Osteocyte (in vitro differentiated cells): Measurements from ENCODE around the gene IL25. TPM values are rescaled to one million over a fixed set of nuclear protein-coding genes. Genes with fewer than 3 reads are reported as not detected.

Experiments used
- DNase-seq: peaks from one replicate; pipeline ENCODE4 v3.0.0; 2021; ENCODE audit warnings: mixed read lengths; ENCODE audit not compliant: unreplicated experiment; ENCODE audit errors: extremely low spot score
- H3K27ac Mint-ChIP-seq: one replicate; pipeline ENCODE4 v1.8.0; 2021; ENCODE audit warnings: mild to moderate bottlenecking, mixed read lengths; ENCODE audit not compliant: unreplicated experiment
- H3K27me3 Mint-ChIP-seq: one replicate; pipeline ENCODE4 v1.8.0; 2021; ENCODE audit warnings: mixed read lengths; ENCODE audit not compliant: unreplicated experiment
- H3K36me3 Mint-ChIP-seq: one replicate; pipeline ENCODE4 v1.8.0; 2021; ENCODE audit warnings: mixed read lengths; ENCODE audit not compliant: unreplicated experiment
- H3K4me1 Mint-ChIP-seq: one replicate; pipeline ENCODE4 v1.8.0; 2021; ENCODE audit warnings: mixed read lengths; ENCODE audit not compliant: unreplicated experiment
- H3K4me3 Mint-ChIP-seq: one replicate; pipeline ENCODE4 v1.8.0; 2021; ENCODE audit warnings: mild to moderate bottlenecking, moderate library complexity, mixed read lengths; ENCODE audit not compliant: unreplicated experiment
- H3K9me3 Mint-ChIP-seq: one replicate; pipeline ENCODE4 v1.8.0; 2021; ENCODE audit warnings: mixed read lengths; ENCODE audit not compliant: unreplicated experiment
- CTCF ChIP-seq: fragments of 200-600 bp; sonication (generic); IDR thresholded peaks from 2 replicates; pipeline ENCODE4 v1.5.0; 2021; ENCODE audit warnings: antibody characterized with exemption, mild to moderate bottlenecking, moderate library complexity
- total RNA-seq: library from RNA; stranded (reverse); gene quantifications from 2 replicates; pipeline ENCODE4 v1.2.1, GENCODE V29; 2021

Gene IL25
- total RNA-seq, 1 donor from 2014 or later, result not detected

GRCh38 chr14:23403908-23404307, 31.3 kb downstream of the IL25 start:
- Mint-ChIP-seq H3K27ac (no peak overlapping the region), H3K36me3 (no peaks in the 10 kb centered on the region), H3K9me3 (no peaks in the 10 kb centered on the region), H3K27me3 (peaks cover 12% of the 10 kb centered on the region), H3K4me3 (no peak overlapping the region), H3K4me1 (no peaks in the 10 kb centered on the region)
- no peak for TF ChIP-seq CTCF
- no peak for DNase-seq

- H3K27ac Mint-ChIP-seq, result no peak overlapping the region
- no peaks in the 10 kb centered on the region for H3K36me3 Mint-ChIP-seq
- no peaks in the 10 kb centered on the region for H3K4me1 Mint-ChIP-seq
- no peak for TF ChIP-seq CTCF
- H3K9me3 Mint-ChIP-seq, result no peaks in the 10 kb centered on the region
- H3K4me3 Mint-ChIP-seq, result no peak overlapping the region
- peaks cover 14% of the 10 kb centered on the region for H3K27me3 Mint-ChIP-seq
- no peak for DNase-seq
Observed at GRCh38 chr14:23404331-23404900, 31.8 kb downstream of the IL25 start.

GRCh38 chr14:23405096-23405495, 32.5 kb downstream of the IL25 start:
- TF ChIP-seq CTCF, result no peak
- no peaks in the 10 kb centered on the region for H3K9me3 Mint-ChIP-seq
- no peaks in the 10 kb centered on the region for H3K36me3 Mint-ChIP-seq
- DNase-seq, result no peak
- H3K4me3 Mint-ChIP-seq, result no peak overlapping the region
- peaks cover 14% of the 10 kb centered on the region for H3K27me3 Mint-ChIP-seq
- H3K27ac Mint-ChIP-seq, result no peak overlapping the region
- no peaks in the 10 kb centered on the region for H3K4me1 Mint-ChIP-seq

- Mint-ChIP-seq H3K27me3 (peaks cover 17% of the 10 kb centered on the region), H3K36me3 (no peaks in the 10 kb centered on the region), H3K9me3 (no peaks in the 10 kb centered on the region), H3K27ac (no peak overlapping the region), H3K4me1 (no peaks in the 10 kb centered on the region), H3K4me3 (no peak overlapping the region)
- no peak for TF ChIP-seq CTCF
- no peak for DNase-seq
Observed at GRCh38 chr14:23405516-23406025, 33.0 kb downstream of the IL25 start.

GRCh38 chr14:23406244-23406643, 33.6 kb downstream of the IL25 start:
- Mint-ChIP-seq H3K27me3 (peaks cover 22% of the 10 kb centered on the region), H3K36me3 (no peaks in the 10 kb centered on the region), H3K27ac (no peak overlapping the region), H3K4me1 (no peaks in the 10 kb centered on the region), H3K4me3 (no peak overlapping the region), H3K9me3 (no peaks in the 10 kb centered on the region)
- TF ChIP-seq CTCF, result no peak
- DNase-seq, result no peak
